Loucy (cell line): ENCODE results near the gene BNIP3.

Source experiments
- CTCF ChIP-seq: fragments of 200-600 bp; sonication (generic); conservative IDR thresholded peaks from 2 replicates; pipeline ENCODE4 v1.5.1; 2014; ENCODE audit warnings: mild to moderate bottlenecking, antibody characterized with exemption, low read length
- EZH2phosphoT487 ChIP-seq: fragments of 200-600 bp; IDR thresholded peaks from 2 replicates; pipeline ENCODE4 v1.6.1; 2018; ENCODE audit warnings: antibody characterized with exemption, mild to moderate bottlenecking, moderate library complexity, borderline replicate concordance

GRCh38 chr10:131925011-131925649, 56.6 kb downstream of the BNIP3 start:
- TF ChIP-seq CTCF (no peak), EZH2phosphoT487 (no peak)
